Astrocyte (in vitro differentiated cells and primary cell): Measurements from ENCODE around the gene CRYGB. TPM values are rescaled to one million over a fixed set of nuclear protein-coding genes. Genes with fewer than 3 reads are reported as not detected.
"Not testable (repeated sequence)": the region's sequence is repeated elsewhere in the genome, so short reads cannot be mapped to it uniquely, and the experiment has no call there.

Source experiments
- DNase-seq: peaks from one replicate; pipeline ENCODE4 v3.0.0-alpha.2; 2010; ENCODE audit warnings: low read depth
- FAIRE-seq: peaks from 2 replicates; lab custom pipeline; 2011; peaks lifted over from hg19 to GRCh38; lab: Jason Lieb, UNC
- H2AFZ ChIP-seq: 2 replicates; pipeline ENCODE4 v1.6.0; 2012; ENCODE audit warnings: low read depth, low read length, inconsistent platforms
- H3K27ac ChIP-seq: 2 replicates; pipeline ENCODE4 v1.5.1; 2011; ENCODE audit warnings: low read depth, low read length, inconsistent platforms
- H3K27me3 ChIP-seq: 2 replicates; pipeline ENCODE4 v1.6.0; 2011; ENCODE audit warnings: low read length, inconsistent platforms; ENCODE audit not compliant: insufficient read depth
- H3K36me3 ChIP-seq: 2 replicates; pipeline ENCODE4 v1.5.1; 2011; ENCODE audit warnings: low read length, inconsistent platforms; ENCODE audit not compliant: insufficient read depth
- H3K4me1 ChIP-seq: 2 replicates; pipeline ENCODE4 v1.5.1; 2011; ENCODE audit warnings: low read length, inconsistent platforms; ENCODE audit not compliant: insufficient read depth
- H3K4me2 ChIP-seq: 2 replicates; pipeline ENCODE4 v1.6.0; 2012; ENCODE audit warnings: low read length, inconsistent platforms
- H3K4me3 ChIP-seq: 2 replicates; pipeline ENCODE4 v1.5.1; 2011; ENCODE audit warnings: low read depth, mild to moderate bottlenecking, low read length, inconsistent platforms; ENCODE audit not compliant: insufficient read depth
- H3K79me2 ChIP-seq: 2 replicates; pipeline ENCODE4 v1.6.0; 2012; ENCODE audit warnings: mild to moderate bottlenecking, low read length, inconsistent platforms; ENCODE audit not compliant: insufficient read depth
- H3K9ac ChIP-seq: 2 replicates; pipeline ENCODE4 v1.6.0; 2012; ENCODE audit warnings: mild to moderate bottlenecking, low read length, inconsistent platforms
- H3K9me3 ChIP-seq: 2 replicates; pipeline ENCODE4 v1.5.1; 2012; ENCODE audit warnings: low read depth, mild to moderate bottlenecking, low read length, inconsistent platforms; ENCODE audit not compliant: insufficient read depth
- H4K20me1 ChIP-seq: 2 replicates; pipeline ENCODE4 v1.6.0; 2012; ENCODE audit warnings: low read length, inconsistent platforms; ENCODE audit not compliant: insufficient read depth
- H3K27ac Mint-ChIP-seq: one replicate; pipeline ENCODE4 v1.8.0; 2021; ENCODE audit warnings: mild to moderate bottlenecking, mixed read lengths; ENCODE audit not compliant: unreplicated experiment
- H3K27me3 Mint-ChIP-seq: one replicate; pipeline ENCODE4 v1.8.0; 2021; ENCODE audit warnings: low read depth, mixed read lengths; ENCODE audit not compliant: unreplicated experiment
- H3K36me3 Mint-ChIP-seq: one replicate; pipeline ENCODE4 v1.8.0; 2021; ENCODE audit warnings: low read depth, mixed read lengths; ENCODE audit not compliant: unreplicated experiment
- H3K4me1 Mint-ChIP-seq: one replicate; pipeline ENCODE4 v1.8.0; 2021; ENCODE audit warnings: low read depth, mixed read lengths; ENCODE audit not compliant: unreplicated experiment
- H3K4me3 Mint-ChIP-seq: one replicate; pipeline ENCODE4 v1.8.0; 2021; ENCODE audit warnings: mild to moderate bottlenecking, moderate library complexity, mixed read lengths; ENCODE audit not compliant: unreplicated experiment
- H3K9me3 Mint-ChIP-seq: one replicate; pipeline ENCODE4 v1.8.0; 2021; ENCODE audit warnings: mild to moderate bottlenecking, mixed read lengths; ENCODE audit not compliant: unreplicated experiment
- CTCF ChIP-seq: IDR thresholded peaks from 2 replicates; pipeline ENCODE4 v1.5.1; 2011; ENCODE audit warnings: low read depth, mild to moderate bottlenecking, inconsistent platforms, low read length, moderate library complexity; ENCODE audit not compliant: insufficient read depth
- EZH2 ChIP-seq: IDR thresholded peaks from 2 replicates; pipeline ENCODE4 v1.6.1; 2012; ENCODE audit warnings: mild to moderate bottlenecking, low read length, inconsistent platforms; ENCODE audit not compliant: insufficient read depth
- total RNA-seq: library from RNA; stranded (reverse); gene quantifications from 2 replicates; pipeline ENCODE4 v1.2.1, GENCODE V29; 2021

The CRYGB gene
- total RNA-seq, 1 donor from 2014 or later, result not detected

- Histone ChIP-seq H3K79me2 (no peaks in the 10 kb centered on the region), H3K36me3 (no peaks in the 10 kb centered on the region), H2AFZ (no peak overlapping the region), H4K20me1 (no peaks in the 10 kb centered on the region), H3K4me1 (no peaks in the 10 kb centered on the region), H3K27me3 (peaks cover 10% of the 10 kb centered on the region), H3K9me3 (no peaks in the 10 kb centered on the region), H3K27ac (no peak overlapping the region), H3K9ac (no peak overlapping the region), H3K4me3 (no peak overlapping the region), H3K4me2 (no peak overlapping the region)
- peaks cover 12% of the 10 kb centered on the region for H3K27me3 Mint-ChIP-seq
- H3K4me1 Mint-ChIP-seq, result no peaks in the 10 kb centered on the region
- H3K9me3 Mint-ChIP-seq, result peaks cover under 1% of the 10 kb centered on the region
- H3K36me3 Mint-ChIP-seq, result no peaks in the 10 kb centered on the region
- no peak overlapping the region for H3K4me3 Mint-ChIP-seq
- DNase-seq (no peak), FAIRE-seq (no peak)
- no peak overlapping the region for H3K27ac Mint-ChIP-seq
- TF ChIP-seq EZH2 (no peak), CTCF (no peak)
Measured at GRCh38 chr2:208122248-208122647, 23.7 kb downstream of the CRYGB start.

- no peaks in the 10 kb centered on the region for H4K20me1 ChIP-seq
- Mint-ChIP-seq H3K4me3 (no peak overlapping the region), H3K27me3 (peaks cover 1% of the 10 kb centered on the region), H3K36me3 (no peaks in the 10 kb centered on the region), H3K27ac (no peak overlapping the region), H3K9me3 (peaks cover 3% of the 10 kb centered on the region), H3K4me1 (no peaks in the 10 kb centered on the region)
- TF ChIP-seq CTCF, result no peak
- no peaks in the 10 kb centered on the region for H3K4me1 ChIP-seq
- no peaks in the 10 kb centered on the region for H3K9me3 ChIP-seq
- DNase-seq (no peak), FAIRE-seq (no peak)
- no peak overlapping the region for H3K4me3 ChIP-seq
- no peaks in the 10 kb centered on the region for H3K27me3 ChIP-seq
- H3K36me3 ChIP-seq, result no peaks in the 10 kb centered on the region
- H3K4me2 ChIP-seq, result no peak overlapping the region
- H3K9ac ChIP-seq, result no peak overlapping the region
- no peak overlapping the region for H3K27ac ChIP-seq
- no peaks in the 10 kb centered on the region for H3K79me2 ChIP-seq
- H2AFZ ChIP-seq, result no peak overlapping the region
Measured at GRCh38 chr2:208118918-208119317, 27.0 kb downstream of the CRYGB start.

GRCh38 chr2:208117390-208117789 lies 28.6 kb downstream of the CRYGB start:
- FAIRE-seq, H3K27ac ChIP-seq, H3K9me3 Mint-ChIP-seq, H3K79me2 ChIP-seq, H3K9ac ChIP-seq, DNase-seq, H3K36me3 ChIP-seq, H3K9me3 ChIP-seq, H3K4me3 ChIP-seq, H3K4me1 Mint-ChIP-seq, H2AFZ ChIP-seq, H3K4me1 ChIP-seq, H3K4me2 ChIP-seq, H3K36me3 Mint-ChIP-seq, H3K27ac Mint-ChIP-seq, H3K4me3 Mint-ChIP-seq, H4K20me1 ChIP-seq: not testable (repeated sequence)
- peaks cover 13% of the 10 kb centered on the region for H3K27me3 ChIP-seq
- peaks cover 12% of the 10 kb centered on the region for H3K27me3 Mint-ChIP-seq
